SIG-M5 (cell line): ENCODE measurements around the gene RSPH1.

Experiments used
- DNase-seq: peaks from one replicate; lab custom pipeline; 2025; lab: John Stamatoyannopoulos, UW

RSPH1 gene

GRCh38 chr21:42531771-42532170 lies 35.7 kb upstream of the RSPH1 start:
- no peak for DNase-seq

GRCh38 chr21:42530167-42530518 lies 34.1 kb upstream of the RSPH1 start:
- no peak for DNase-seq

DNA sequence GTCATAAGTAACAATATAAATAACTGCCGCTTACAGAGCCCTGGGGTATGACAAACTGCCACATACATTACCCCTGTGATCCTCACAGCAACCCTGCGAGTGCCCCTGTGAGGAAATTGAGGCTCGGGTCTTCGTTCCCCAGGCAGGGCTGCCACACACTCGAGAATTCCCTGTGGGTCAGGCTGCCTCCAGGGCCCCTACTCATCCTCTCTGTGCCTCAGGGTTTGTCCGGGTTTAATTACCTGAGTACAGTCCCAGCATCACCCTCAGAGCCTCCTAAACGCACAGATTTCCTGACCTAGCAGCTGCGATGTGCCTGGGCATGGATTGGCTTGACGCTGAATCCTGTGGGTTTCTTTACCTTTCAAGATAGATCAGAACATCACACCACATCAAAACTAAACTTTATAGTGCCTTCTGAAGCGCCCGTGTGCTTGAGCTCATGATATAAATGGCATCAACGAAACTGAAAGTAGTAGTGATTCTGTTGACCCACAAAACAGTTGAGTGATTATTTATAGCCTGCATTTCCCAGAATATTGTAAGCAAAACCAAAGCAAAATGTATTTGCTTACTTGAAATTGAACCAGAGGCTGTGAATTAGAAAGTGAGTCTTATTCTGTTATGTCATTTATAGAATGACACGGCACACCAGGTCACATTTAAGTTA lies 31.6 kb upstream of the RSPH1 start:
- no peak for DNase-seq

- no peak for DNase-seq
Measured at GRCh38 chr21:42527127-42527488, 31.1 kb upstream of the RSPH1 start.

GRCh38 chr21:42526379-42526727 lies 30.3 kb upstream of the RSPH1 start:
- no peak for DNase-seq

DNA sequence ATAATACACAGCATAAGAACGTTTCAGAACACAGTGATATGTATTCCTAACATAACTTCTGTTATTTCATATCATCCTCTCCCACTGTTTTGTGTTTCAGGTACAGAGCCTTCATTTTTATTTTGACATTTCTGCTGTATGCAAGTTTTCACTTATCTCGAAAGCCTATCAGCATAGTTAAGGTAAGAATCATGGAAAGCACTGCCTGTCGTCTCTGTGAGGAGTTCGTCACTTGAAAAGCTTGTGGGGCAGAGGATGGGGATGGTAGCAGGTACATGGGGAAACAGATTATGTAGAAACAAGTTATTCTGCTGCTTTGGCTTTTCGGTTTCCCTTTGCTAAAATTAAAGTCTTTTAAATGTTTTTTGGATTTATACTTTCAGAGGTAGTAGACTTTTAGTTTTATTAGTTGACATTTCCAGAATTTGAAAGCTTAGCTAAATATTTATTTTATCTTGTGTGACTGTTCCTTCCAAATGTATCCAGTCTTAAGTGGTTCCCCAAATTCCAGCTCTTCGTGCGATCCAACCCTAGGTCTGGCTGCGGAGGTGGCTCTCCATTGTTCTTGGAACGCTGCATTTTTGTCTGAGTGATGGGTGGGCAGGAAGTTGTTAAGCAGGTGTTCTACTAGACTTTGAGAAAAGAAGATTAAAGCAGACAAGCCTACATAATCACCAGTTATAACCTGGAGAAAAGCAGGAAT lies 29.8 kb upstream of the RSPH1 start:
- no peak for DNase-seq

DNA sequence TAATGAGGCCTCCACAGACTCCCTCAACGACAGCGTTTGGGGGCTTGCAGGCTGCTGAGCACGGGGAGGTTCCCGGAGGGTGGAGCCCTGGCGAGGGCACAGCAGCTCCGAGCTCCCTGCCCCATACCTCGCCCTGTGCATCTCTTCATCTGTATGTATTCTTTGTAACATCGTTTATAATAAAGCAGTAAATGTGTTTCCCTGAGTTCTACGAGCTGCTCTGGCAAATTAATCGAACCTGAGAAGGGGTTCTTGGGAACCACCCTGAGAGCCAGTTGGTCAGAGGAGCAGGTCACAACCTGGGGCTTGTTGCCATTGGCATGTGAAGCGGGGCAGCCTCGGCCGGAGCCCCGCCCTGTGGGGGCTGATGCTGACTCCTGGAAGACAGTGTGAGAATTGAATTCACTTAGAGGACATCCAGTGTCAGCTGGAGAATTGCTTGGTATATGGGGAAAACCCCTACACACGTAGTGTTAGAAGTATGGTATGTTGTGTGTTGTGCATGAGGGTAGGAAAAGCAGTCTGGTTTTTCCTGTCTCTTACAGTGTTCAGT lies 29.1 kb upstream of the RSPH1 start:
- DNase-seq: no peak

DNA sequence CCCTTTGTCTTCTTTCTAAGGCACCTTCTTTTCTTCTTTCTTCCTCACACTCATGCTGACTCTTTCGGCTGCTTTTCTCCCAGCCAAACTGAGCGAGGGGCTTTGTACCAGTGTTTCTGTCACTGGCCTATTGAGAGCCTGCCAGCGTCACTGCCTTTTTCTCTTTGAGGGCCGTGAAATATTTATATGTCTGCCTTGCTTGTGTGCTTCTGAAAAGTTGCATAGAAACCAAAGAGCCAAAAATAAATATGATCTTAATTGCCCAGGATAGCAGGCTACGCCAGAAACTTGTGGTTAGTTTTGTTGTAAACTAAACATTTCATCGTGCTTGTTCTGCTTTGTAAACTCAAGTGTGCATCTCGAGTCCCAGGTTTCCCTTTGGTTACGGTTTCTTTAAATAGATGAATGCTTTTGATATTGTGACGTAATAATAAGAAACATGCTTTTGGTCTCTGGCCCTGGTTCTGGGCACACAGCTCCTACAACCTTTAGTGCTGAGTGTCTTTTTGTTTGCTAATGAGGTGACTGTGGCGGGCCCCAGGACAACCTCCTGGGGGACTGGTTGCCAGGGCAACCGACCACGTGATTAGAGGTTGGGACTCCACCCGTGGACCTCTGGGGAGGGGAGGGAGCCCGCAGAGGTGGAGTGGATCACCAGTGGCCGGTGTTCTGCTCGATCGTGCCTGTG lies 28.5 kb upstream of the RSPH1 start:
- DNase-seq: no peak

GRCh38 chr21:42523941-42524340 lies 27.9 kb upstream of the RSPH1 start:
- DNase-seq: no peak

DNA sequence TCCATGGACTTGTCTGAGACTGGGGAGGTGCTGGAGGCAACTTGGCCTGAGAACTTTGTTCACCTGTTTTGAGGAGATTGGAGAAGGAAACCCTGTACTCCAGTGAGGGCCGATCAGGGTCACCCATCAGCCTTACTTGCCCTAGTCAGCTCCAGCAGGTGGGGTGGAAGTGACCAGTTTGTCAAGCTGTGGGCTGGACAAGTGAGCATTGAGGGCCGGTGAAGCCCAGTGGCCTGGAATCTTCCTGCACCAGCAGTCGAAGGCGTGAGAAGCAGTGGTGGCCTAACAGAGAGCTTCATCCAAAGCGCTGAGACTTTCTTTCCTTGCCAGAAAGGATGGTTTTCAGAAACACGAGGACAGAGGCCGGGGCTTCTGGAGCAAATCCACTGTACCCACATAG lies 27.2 kb upstream of the RSPH1 start:
- no peak for DNase-seq

GRCh38 chr21:42522771-42523170 lies 26.7 kb upstream of the RSPH1 start:
- DNase-seq: no peak

DNA sequence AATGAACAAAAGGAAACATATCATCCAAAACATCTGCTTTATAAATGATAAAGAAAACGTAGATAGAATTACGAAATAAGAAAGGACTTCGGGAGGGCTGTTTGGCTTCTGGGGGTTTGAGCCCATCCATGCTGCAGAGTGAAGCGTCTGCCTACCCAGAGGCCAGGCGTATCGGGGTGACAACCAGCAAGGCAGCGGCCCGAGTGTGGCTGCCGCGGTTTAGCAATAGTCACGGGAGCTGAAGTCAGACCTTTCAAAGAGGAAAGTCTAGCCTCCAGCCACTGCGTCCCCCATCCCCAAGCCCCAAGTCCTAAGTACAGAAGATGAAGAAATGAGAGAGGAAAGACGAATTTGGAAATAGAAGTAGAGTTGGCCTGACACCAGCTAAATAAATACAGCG lies 26.2 kb upstream of the RSPH1 start:
- DNase-seq: no peak

DNA sequence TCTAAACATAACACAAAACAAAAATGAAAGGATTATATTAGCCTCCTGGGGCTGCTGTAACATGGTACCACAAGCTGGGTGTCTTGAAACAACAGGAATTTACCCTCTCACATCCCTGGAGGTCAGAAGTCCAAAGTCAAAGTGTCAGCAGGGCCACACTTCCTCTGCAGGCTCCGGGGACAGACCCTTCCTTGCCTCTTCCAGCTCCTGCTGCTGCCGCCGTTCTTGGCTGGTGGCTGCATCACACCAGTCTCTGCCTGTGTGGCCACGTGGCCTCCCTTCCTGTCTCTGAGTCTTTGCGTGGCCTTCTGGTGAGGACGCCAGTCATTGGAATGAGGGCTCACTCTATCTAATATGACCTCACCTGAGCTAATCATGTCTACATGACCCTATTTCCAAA lies 25.8 kb upstream of the RSPH1 start:
- DNase-seq: no peak

DNA sequence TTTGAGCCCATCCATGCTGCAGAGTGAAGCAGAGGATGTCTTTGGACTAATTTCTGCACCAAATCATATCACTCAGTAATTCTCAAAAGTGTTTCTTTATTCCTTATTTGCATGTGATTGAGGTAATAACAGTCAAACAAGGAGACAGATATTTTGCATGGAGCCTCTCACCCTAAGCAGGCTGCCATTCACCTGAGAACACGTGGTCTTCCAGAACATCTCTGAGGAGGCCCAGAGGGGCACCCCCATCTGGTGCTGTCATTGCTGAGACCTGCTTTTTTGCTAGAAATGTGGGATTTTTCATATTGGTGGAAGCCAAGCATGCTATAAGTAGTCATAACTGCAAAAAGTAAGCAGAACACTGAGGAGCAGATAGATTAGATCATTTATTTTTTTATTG lies 25.4 kb upstream of the RSPH1 start:
- no peak for DNase-seq

DNA sequence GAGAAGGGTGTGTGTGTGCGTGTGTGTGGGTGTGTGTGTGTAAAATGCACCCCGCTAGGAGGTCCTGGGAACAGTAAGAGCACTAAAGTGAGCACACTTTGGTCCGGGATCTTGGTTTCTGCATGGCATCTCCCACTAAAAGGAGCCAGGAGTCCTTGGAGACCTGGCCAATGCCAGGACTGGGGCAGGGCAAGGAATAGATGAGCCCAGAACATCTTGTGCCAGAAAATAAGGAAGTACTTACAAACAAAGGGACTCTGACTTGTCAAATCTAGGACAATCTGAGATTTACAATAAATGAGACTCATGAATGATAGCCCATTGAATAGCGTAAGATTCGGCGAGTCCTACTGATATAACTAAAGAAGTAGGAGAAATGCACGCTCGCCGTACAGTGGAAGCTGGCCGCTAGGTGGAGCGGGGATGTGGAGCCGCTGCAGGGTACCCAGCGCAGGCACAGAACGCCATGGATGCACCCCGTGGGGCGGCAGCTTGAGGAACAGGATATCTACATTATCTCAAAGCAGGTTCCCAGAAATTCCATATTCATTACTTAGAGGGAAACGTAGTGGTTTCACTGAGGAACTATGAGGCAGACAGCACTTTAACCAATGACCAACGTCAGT lies 24.7 kb upstream of the RSPH1 start:
- DNase-seq: no peak

DNA sequence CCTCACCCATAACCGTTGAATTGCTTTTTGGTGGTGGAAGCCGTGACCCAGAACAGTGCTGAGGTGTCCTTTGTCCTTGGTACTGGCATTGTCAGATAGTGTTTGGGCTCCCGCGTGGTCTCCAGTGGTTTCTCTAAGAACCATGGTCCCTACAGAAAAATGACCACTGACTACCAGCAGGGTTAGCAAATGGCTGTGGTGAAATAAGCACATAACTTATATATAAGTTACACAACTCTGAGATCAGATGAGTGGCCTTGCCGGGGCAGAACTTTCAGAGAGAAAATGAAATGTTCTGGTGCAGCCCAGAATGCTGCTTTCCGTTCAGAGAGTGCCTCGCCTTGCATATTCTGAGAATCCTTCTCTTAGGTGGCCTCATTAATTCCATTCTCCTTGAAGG lies 22.6 kb upstream of the RSPH1 start:
- no peak for DNase-seq

GRCh38 chr21:42518215-42518614 lies 22.2 kb upstream of the RSPH1 start:
- DNase-seq: no peak

DNA sequence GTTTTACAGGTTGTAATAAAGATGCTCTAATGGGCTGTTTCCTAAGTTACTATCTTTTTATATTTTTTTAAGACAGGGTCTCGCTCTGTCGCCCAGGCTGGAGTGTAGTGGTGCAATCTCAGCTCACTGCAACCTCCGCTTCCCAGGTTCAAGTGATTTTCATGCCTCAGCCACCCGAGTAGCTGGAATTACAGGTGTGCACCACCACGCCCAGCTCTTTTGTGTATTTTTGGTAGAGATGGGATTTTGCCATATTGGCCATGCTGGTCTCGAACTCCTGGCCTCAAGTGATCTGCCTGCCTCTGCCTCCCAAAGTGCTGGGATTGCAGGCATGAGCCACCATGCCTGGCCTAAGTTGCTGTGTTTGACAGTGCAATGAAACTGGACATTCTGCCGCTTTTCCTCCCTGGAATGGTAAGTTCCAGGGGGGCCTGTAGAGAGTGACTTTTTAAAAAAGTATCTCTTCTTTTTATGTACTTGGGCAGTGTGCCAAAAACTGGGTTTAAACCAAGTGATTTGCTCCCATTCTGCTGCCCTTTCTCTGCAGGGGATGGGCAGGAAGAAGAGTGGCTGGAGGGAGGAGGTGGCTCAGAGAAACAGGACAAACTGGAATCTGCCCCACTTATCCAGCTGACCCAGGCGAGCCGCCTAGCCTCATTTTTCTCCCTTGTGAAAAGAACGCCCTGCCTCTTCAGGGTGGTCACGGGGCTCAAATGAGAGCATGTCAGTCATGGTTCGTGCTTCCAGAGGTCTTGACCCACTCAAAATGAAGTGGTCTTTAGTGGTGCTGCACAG lies 19.9 kb upstream of the RSPH1 start:
- DNase-seq: no peak

DNA sequence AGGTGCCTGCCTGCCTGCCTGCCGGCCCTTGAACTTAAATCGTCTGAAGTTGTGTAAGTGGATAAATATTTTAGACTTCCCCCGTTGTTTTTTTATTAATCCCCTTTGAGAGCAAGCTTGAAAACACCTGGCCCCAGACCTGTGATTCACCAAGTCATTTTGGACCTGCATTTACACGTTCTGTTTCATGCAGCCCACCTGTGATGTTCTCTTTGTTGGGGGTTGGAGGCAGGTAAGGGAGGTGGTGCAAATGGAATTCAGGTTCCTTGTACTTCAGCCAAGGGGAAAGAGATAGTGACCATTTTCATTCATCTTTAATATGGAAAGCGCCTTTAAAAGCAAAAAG lies 18.8 kb upstream of the RSPH1 start:
- no peak for DNase-seq

DNA sequence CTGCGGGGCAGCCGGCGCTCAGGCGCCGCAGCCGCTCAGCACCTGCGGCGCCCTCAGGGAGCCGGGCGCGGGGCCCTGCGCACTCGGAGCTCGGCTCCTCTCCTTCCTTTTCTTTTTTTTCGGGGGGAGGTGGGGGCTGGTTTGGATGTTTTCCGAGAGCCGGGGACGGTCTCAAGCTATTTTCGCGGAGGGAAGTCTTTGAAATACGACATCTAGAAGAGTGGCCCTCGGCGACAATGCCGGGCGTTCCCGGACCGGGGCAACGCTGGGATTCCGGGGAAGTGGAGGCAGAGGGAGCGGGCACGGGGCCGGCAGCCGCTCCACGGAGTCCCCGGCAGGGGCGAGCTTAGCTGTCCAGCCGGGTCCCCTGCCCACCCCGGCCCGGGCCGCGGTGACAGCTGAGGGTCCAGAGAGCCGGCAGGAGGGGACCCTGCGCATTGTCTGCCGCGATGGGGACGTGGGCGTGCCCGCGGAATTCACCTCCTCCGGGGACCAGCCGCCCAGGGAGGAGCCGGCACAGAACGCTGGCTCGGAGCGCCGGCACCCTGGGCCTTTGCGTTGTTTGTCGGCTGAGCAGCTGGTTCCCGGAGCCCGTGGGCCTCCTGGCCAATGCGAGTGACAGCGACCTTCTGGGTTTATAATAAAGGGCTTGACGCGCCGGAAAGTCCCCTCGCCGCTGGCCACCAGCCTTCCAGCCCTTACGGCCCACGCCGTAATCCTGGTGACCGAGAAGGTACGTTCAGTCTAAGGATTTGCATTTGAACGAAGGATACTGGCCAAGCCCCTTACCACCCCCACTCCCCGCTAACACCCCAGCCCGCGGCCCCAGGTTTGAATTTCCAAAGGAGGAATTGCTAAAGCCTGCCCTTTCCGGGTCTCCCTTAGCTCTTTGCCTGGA lies 18.2 kb upstream of the RSPH1 start:
- no peak for DNase-seq
